Body of pancreas (tissue), 4 donors: ENCODE data around the gene SLC25A44.

Experiments
- POLR2A ChIP-seq, 3 donors: fragments of 450-650 bp; IDR thresholded peaks; one replicate each; pipeline ENCODE4 v1.6.1; 2016; ENCODE audit warnings: antibody characterized with exemption in 3 of 3, mild to moderate bottlenecking in 2 of 3
- TF ChIP-seq, protein P1 (sequence below), 7 experiments: fragments of 450-650 bp in 4 of 7; fragments of 200-600 bp in 3 of 7; sonication (generic) in 3 of 7; IDR thresholded peaks; one replicate each; pipeline ENCODE4 v1.5.1; 2016 to 2019; ENCODE audit warnings: antibody characterized with exemption in 7 of 7

DNA sequence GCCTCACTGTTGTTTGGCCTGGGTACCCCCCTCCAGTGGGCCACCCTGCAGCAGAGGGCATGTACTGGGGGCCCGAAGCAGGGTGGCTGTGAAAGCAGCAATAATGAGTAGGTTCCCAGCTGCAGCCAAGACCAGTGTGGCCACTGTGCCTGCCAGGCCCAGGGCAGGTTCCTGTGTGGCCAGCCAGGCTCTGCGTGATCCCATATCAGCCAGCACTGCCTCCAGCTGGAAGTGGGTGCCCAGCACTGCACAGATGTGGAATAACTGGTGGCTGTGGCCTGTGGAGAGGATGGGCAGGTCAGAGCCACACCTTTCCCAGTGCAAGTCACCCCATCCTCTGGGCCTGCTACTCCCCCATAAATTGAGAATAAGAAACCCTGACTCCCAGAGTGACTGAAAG lies 50.2 kb downstream of the SLC25A44 start:
- no peak for TF ChIP-seq POLR2A (IDR thresholded peaks at IDR 0.05)
- TF ChIP-seq, protein P1, sequence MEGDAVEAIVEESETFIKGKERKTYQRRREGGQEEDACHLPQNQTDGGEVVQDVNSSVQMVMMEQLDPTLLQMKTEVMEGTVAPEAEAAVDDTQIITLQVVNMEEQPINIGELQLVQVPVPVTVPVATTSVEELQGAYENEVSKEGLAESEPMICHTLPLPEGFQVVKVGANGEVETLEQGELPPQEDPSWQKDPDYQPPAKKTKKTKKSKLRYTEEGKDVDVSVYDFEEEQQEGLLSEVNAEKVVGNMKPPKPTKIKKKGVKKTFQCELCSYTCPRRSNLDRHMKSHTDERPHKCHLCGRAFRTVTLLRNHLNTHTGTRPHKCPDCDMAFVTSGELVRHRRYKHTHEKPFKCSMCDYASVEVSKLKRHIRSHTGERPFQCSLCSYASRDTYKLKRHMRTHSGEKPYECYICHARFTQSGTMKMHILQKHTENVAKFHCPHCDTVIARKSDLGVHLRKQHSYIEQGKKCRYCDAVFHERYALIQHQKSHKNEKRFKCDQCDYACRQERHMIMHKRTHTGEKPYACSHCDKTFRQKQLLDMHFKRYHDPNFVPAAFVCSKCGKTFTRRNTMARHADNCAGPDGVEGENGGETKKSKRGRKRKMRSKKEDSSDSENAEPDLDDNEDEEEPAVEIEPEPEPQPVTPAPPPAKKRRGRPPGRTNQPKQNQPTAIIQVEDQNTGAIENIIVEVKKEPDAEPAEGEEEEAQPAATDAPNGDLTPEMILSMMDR (IDR thresholded peaks at IDR 0.05), result no peak
